ENCODE results near the gene CCNE1.
A peak's percentile ranks its signal among the peaks of the same experiment; 100 is the strongest.

CCNE1 gene

DNA sequence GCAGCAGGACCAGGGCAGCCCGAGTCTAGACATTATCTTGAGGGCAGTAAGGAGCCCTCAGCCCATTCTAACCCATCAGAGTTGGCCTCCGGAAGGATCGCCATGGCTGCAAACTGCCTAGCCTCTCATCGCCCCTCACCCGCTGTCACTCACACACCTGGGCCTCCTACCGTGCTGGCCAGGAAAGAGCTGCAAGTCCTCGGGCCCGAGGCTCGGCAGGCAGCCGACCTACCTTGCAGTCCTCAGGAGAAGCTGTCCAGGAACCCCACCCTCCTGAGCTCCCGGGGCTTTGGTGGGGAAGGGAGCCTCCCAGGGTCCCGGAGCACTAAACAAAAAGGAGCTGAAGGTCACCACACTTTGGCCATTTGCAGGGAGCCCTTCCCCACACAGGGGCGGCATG, 46.8 kb downstream of the CCNE1 start:
- H3K27me3 Mint-ChIP-seq, result no peaks in the 10 kb centered on the region
- H3K9me3 Mint-ChIP-seq (ENCODE audit: low read depth), result no peaks in the 10 kb centered on the region
- H3K36me3 Mint-ChIP-seq, result no peaks in the 10 kb centered on the region
- no peak overlapping the region for H3K4me3 Mint-ChIP-seq
- no peaks in the 10 kb centered on the region for H3K4me1 Mint-ChIP-seq (ENCODE audit: low read depth)
- H3K27ac Mint-ChIP-seq, result no peak overlapping the region

DNA sequence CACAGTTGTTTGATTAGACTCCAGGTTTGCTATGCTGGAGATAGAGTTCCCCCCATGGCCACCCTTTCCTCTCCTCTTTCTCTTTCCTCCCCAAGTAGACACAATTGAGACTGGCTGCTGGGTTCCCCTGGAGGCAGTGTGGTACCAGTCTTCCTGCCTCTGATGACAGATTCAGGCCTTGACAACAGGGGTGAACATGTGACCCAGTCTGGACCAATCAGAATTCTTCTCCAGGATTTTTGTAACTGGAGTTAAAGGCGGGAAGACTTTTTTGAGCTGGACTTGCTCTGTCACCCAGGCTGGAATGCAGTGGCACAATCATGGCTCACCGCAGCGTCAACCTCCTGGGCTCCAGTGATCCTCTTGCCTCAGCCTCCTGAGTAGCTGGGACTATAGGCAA, 48.7 kb downstream of the CCNE1 start:
- Mint-ChIP-seq H3K27me3 (no peaks in the 10 kb centered on the region), H3K36me3 (no peaks in the 10 kb centered on the region), H3K4me1 (ENCODE audit: low read depth) (no peaks in the 10 kb centered on the region), H3K4me3 (no peak overlapping the region), H3K9me3 (ENCODE audit: low read depth) (no peaks in the 10 kb centered on the region), H3K27ac (no peak overlapping the region)

GRCh38 chr19:29861574-29861973, 49.8 kb downstream of the CCNE1 start:
- Mint-ChIP-seq H3K27ac (no peak overlapping the region), H3K4me3 (no peak overlapping the region), H3K27me3 (no peaks in the 10 kb centered on the region), H3K36me3 (peaks cover under 1% of the 10 kb centered on the region), H3K4me1 (ENCODE audit: low read depth) (no peaks in the 10 kb centered on the region), H3K9me3 (ENCODE audit: low read depth) (peaks cover 5% of the 10 kb centered on the region)

- H3K27ac Mint-ChIP-seq, result no peak overlapping the region
- no peak overlapping the region for H3K4me3 Mint-ChIP-seq
- no peaks in the 10 kb centered on the region for H3K27me3 Mint-ChIP-seq
- peaks cover 6% of the 10 kb centered on the region for H3K9me3 Mint-ChIP-seq (ENCODE audit: low read depth)
- peaks cover 3% of the 10 kb centered on the region for H3K36me3 Mint-ChIP-seq
- H3K4me1 Mint-ChIP-seq (ENCODE audit: low read depth), result no peaks in the 10 kb centered on the region
These were observed 54.2 kb downstream of the CCNE1 start for GRCh38 chr19:29866011-29866410.

DNA sequence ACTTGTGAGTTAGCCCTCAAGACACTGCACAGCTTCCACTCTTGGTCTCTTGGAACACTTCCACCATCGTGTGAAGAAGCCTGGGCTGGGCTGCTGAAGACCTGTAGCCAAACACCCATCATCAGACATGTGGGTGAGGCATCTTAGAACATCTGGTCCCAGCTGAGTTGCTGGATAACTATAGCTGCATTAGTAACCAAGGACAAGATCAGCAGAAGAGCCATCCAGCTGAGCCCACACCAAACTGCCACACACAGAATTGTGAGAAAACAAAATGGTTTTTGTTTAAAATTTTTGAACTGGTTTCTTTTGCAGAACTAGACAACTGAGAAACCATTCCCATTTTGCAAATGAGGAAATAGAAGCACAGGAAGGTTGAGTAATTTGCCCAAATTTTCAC, 56.2 kb downstream of the CCNE1 start:
- Mint-ChIP-seq H3K36me3 (peaks cover 3% of the 10 kb centered on the region), H3K4me3 (no peak overlapping the region), H3K27ac (no peak overlapping the region), H3K4me1 (ENCODE audit: low read depth) (peaks cover 6% of the 10 kb centered on the region), H3K9me3 (ENCODE audit: low read depth) (peaks cover 6% of the 10 kb centered on the region), H3K27me3 (peaks cover 2% of the 10 kb centered on the region)

GRCh38 chr19:29871143-29871542, 59.4 kb downstream of the CCNE1 start:
- Mint-ChIP-seq H3K27me3 (peaks cover 5% of the 10 kb centered on the region), H3K36me3 (peaks cover 3% of the 10 kb centered on the region), H3K9me3 (ENCODE audit: low read depth) (peaks cover 6% of the 10 kb centered on the region), H3K4me3 (peak overlapping the region; percentile 53), H3K4me1 (ENCODE audit: low read depth) (peaks cover 9% of the 10 kb centered on the region), H3K27ac (no peak overlapping the region)

DNA sequence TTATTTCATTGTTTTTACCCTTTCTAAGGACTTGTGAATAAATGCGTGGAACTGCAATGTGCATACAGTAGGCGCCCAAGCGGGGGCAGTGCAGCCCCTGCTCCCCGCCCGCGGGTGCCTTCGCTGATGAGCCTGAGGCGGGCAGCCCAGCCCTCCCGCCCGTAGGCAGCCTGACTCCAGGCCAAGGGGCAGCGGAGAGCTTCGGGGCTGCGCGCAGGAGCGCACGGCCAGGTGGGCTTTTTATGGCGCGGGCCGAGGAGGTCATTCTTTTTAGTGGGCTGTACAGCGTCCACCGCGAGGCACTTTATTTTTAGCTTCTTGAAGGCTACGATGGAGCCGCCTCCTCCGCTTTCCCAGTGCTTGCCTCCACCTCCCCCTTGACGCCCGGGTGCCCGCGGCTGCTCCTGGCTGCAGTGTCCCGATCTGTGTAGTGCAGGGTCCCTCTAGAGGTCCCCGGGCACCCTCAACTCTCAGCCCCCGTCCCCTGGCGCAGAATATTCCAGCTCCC, 60.5 kb downstream of the CCNE1 start:
- H3K36me3 Mint-ChIP-seq, result no peaks in the 10 kb centered on the region
- H3K27ac Mint-ChIP-seq, result no peak overlapping the region
- H3K4me3 Mint-ChIP-seq, result peak overlapping the region; percentile 78
- H3K4me1 Mint-ChIP-seq (ENCODE audit: low read depth), result peaks cover 9% of the 10 kb centered on the region
- H3K27me3 Mint-ChIP-seq, result peaks cover 9% of the 10 kb centered on the region
- no peaks in the 10 kb centered on the region for H3K9me3 Mint-ChIP-seq (ENCODE audit: low read depth)

DNA sequence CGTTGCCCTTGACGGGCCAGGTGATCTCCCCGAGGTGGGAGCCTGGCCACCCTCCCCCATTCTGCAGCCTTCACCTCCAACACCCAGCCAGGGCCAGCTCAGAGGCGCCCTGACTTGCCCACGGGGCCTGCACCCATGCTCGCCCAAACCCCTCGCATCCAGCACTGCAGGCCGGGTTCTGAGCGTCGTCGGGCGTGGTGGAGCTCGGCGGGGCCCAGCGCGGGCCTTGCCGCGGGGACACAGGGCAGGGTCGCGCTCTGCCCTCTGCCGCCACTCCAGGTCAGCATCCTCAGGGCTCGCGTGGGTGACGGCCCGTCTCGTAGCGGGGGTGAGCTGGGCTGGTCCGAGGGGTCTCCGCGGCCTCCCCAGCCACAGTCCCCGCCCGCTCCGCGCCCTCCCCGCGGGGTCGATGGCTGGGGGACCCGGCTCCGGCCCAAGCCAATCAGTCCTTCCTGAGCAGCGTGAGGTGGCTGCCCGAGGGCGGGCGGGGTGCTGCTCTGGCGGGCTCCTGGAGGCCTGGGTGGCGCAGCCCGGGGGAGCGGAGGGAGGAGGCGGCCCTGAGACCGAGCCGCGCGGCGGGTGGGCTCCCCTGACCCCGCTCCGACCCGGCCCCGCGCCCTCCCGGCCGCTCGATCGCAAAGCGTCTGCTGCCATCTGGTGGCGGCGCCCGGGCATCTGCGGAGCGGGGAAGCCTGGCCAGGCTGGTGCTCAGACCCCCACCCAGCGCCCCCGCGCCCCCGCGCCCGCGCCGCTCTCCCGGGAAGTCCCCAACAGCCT, 61.4 kb downstream of the CCNE1 start:
- Mint-ChIP-seq H3K27ac (no peak overlapping the region), H3K9me3 (ENCODE audit: low read depth) (no peaks in the 10 kb centered on the region), H3K4me3 (peak overlapping the region; percentile 78), H3K36me3 (no peaks in the 10 kb centered on the region), H3K4me1 (ENCODE audit: low read depth) (peaks cover 9% of the 10 kb centered on the region), H3K27me3 (peaks cover 9% of the 10 kb centered on the region)
